Suprapubic skin (tissue), 4 donors: Measurements from ENCODE around the gene DLX2.

Experiments
- EP300 ChIP-seq: sonication (generic); formaldehyde crosslinking; IDR thresholded peaks from one replicate; pipeline ENCODE4 v1.6.1; 2017; ENCODE audit warnings: antibody characterized with exemption
- POLR2AphosphoS5 ChIP-seq, 3 donors: sonication (generic); formaldehyde crosslinking; IDR thresholded peaks; one replicate each; pipeline ENCODE4 v1.6.1; 2017; ENCODE audit warnings: antibody characterized with exemption in 3 of 3
- TF ChIP-seq, protein P1 (sequence below), 2 donors: fragments of 200-600 bp in 1 of 2; fragments of 450-650 bp in 1 of 2; sonication (generic) in 1 of 2; IDR thresholded peaks; one replicate each; pipeline ENCODE4 v1.5.1; 2016 to 2019; ENCODE audit warnings: antibody characterized with exemption in 2 of 2, mild to moderate bottlenecking in 1 of 2, moderate library complexity in 1 of 2

- TF ChIP-seq EP300 (no peak), POLR2AphosphoS5 (IDR thresholded peaks at IDR 0.05) (no peak)
- TF ChIP-seq, protein P1, sequence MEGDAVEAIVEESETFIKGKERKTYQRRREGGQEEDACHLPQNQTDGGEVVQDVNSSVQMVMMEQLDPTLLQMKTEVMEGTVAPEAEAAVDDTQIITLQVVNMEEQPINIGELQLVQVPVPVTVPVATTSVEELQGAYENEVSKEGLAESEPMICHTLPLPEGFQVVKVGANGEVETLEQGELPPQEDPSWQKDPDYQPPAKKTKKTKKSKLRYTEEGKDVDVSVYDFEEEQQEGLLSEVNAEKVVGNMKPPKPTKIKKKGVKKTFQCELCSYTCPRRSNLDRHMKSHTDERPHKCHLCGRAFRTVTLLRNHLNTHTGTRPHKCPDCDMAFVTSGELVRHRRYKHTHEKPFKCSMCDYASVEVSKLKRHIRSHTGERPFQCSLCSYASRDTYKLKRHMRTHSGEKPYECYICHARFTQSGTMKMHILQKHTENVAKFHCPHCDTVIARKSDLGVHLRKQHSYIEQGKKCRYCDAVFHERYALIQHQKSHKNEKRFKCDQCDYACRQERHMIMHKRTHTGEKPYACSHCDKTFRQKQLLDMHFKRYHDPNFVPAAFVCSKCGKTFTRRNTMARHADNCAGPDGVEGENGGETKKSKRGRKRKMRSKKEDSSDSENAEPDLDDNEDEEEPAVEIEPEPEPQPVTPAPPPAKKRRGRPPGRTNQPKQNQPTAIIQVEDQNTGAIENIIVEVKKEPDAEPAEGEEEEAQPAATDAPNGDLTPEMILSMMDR (IDR thresholded peaks at IDR 0.05), result no peak
These were observed 5.9 kb upstream of the DLX2 start for GRCh38 chr2:172108587-172108930.
